ENCODE results near the gene DCST1.

DNA sequence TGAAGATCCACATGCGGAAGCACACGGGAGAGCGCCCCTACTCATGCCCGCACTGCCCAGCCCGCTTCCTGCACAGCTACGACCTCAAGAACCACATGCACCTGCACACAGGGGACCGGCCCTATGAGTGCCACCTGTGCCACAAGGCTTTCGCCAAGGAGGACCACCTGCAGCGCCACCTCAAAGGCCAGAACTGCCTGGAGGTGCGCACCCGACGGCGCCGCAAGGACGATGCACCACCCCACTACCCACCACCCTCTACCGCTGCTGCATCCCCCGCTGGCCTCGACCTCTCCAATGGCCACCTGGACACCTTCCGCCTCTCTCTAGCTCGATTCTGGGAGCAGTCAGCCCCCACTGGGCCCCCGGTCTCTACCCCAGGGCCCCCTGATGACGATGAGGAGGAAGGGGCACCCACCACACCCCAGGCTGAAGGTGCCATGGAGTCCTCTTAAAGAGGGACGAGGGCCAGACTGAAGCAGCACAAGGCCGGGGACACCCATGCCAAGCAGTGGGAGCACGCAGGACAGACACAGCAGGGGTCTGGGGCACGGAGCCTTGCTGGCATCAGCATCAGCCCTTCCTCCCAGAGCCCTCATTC, 17.3 kb upstream of the DCST1 start:
- TF ChIP-seq, protein P1, sequence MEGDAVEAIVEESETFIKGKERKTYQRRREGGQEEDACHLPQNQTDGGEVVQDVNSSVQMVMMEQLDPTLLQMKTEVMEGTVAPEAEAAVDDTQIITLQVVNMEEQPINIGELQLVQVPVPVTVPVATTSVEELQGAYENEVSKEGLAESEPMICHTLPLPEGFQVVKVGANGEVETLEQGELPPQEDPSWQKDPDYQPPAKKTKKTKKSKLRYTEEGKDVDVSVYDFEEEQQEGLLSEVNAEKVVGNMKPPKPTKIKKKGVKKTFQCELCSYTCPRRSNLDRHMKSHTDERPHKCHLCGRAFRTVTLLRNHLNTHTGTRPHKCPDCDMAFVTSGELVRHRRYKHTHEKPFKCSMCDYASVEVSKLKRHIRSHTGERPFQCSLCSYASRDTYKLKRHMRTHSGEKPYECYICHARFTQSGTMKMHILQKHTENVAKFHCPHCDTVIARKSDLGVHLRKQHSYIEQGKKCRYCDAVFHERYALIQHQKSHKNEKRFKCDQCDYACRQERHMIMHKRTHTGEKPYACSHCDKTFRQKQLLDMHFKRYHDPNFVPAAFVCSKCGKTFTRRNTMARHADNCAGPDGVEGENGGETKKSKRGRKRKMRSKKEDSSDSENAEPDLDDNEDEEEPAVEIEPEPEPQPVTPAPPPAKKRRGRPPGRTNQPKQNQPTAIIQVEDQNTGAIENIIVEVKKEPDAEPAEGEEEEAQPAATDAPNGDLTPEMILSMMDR (IDR thresholded peaks at IDR 0.05), result no peak
- TF ChIP-seq POLR2A (IDR thresholded peaks at IDR 0.05), result no peak

Measured in body of pancreas (tissue), 4 donors.